T47D (cell line): Measurements from ENCODE around the gene ZSCAN25.

Source experiments
- DNase-seq, 2 experiments: peaks; one replicate each; pipeline versions ENCODE4 v3.0.0 to v3.0.0-alpha.2; 2011 to 2012; ENCODE audit warnings: low read depth in 1 of 2, low spot score in 1 of 2
- JUND ChIP-seq: IDR thresholded peaks from 2 replicates; pipeline ENCODE4 v1.6.1; 2012; ENCODE audit warnings: low read depth
- in situ Hi-C: cut with HindIII; loops from 2 replicates; pipeline ENCODE4 v1.10.0; 2016; ENCODE audit warnings: low sequenced_read_pairs, low pct_unique_long_range_greater_than_20kb

ZSCAN25 gene

DNA sequence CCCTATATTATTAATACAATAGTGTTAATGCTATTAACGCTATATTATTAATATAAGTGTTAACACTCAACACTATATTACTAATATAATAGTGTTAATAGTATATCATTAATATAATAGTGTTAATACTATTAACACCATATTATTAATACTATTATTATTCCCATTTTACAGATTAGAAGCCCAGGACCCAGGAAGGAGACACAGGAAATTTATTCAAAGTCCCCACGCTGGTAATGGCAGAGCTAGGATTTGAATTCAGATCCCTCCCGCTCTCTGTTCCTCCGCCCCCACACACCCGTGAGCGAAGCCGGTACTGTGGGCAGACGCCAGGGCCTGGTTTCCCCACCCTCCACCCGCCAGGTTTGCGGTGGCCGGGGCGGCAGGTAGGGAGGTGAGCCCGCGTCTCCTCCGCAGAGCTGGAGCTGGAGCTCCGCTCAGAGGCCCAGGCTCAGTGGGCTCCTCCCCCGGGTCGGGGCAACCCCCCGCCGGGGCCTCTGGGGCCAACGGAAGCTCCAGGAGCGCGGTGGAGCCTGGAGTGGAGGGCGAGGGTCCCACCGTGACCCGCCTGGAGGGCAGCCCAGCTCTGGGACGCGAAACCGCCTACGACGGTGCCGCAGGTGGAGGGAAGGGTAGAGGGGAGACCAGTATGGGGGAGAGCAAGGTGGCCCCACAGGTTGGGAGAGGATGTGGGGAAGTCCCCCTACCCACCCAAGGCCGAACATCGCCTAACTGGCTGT lies 18.8 kb upstream of the ZSCAN25 start, which contains the start of gene TMEM225B:
TSS of gene TMEM225B (plus strand) at position 506 of the 740 bp plus-strand sequence. CDS start 6,122 bp downstream, outside the sequence.
- in situ Hi-C loops = no loop called here
- no peak for TF ChIP-seq JUND
- DNase-seq = no peak

DNA sequence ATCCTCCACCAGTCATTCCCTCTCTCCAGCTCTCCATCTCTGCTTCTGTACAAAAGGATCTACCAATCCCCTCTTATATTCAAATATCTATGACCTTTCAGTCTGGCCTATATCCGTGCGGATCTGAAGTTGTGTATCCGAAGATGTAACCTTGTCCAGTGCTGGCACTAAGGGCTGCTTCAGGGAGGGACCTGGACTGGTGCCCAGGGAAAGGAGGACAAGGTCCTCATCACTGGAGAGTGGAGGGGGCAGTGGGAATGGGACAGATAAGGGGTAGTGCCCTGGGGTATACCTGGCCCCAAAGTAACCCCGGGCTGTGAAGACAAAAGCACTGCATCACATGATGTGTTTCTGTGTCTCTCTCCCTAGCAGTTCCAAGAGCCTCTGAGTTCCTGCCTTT lies 16.9 kb upstream of the ZSCAN25 start:
- no peak for TF ChIP-seq JUND
- in situ Hi-C loops = no loop called here
- DNase-seq = no peak

DNA sequence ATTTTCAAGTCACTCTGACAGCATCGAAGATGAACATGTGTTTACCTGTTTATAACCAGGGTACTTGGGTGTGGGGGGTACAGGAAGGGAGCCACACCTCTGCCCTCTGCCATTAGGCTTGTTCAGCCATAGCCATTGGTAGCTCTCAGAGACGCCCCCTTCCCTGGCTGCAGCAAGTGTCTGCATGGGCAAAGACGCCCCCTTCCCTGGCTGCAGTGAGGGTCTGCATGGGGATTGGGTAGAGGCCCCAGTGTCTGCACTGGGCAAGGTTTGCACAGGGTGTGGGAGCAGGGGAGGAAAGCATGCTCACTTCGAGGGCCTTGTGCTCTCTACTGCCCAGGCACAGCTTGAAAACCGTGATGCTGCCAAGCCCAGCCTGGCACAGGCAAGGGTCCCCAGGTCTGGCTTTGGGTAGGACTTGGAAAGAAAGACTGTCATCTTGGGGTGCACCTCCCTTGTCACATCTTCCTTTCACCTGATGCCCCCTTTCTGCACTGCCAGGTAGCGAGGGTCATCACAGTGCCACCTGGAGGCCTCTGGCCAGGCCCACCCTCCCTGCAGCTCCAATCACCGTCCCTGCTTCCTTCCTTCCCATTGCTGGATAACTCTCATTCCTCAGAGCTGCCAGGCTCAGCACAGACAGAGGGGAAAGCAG lies 15.0 kb upstream of the ZSCAN25 start:
- in situ Hi-C loops = no loop called here
- DNase-seq = no peak
- TF ChIP-seq JUND = no peak

DNA sequence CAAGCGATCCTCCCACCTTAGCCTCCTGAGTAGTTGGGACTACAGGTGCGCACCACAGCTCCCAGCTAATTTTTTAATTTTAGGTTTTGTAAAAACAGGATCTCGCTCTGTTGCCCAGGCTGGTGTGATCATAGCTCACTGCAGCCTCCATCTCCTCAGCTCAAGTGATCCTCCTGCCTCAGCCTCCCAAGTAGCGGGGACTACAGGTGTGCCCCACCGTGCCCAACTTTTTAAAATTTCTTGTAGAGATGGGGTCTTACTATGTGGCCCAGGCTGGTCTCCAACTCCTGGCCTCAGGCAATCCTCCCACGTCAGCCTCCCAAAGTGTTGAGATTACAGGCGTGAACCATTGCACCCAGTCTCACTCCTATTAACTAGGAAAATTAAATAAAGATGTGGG lies 11.2 kb upstream of the ZSCAN25 start:
- TF ChIP-seq JUND = no peak
- no peak for DNase-seq
- in situ Hi-C loops = no loop called here

DNA sequence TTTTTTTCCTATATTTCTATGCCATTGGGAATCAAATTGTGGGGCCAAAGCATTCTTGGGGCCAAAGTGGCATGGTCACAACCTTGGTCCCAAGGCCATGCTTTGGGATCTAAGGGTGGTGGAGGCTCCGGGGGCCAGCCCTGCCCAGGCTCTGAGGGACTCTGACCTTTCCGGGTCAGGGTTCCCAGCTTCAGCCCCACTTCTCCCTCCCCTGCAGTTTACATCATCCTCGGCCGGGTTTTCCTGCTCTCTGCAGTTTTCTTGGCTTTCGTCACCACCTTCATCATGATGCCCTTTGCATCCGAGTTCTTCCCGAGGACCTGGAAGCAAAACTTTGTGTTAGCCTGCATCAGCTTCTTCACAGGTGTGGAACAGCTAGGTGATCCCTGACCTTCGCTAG lies 10.2 kb upstream of the ZSCAN25 start:
- no peak for DNase-seq
- TF ChIP-seq JUND = no peak
- in situ Hi-C loops = no loop called here

DNA sequence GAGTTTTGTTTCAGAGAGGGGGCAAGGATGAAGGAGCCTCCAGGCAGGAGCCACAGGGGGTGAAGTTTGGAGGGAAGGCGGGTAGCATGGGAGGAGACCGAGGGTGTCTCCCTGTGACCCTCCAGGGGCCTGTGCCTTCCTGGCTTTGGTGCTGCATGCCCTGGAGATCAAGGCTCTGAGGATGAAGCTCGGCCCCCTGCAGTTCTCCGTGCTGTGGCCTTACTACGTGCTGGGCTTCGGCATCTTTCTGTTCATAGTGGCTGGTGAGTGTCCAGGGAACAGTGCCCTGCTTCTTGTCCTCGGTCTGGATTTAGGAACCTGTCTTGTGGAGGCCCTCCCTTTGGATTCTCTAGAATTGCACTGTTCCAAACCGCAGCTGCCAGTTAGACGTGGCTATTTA lies 9.2 kb upstream of the ZSCAN25 start:
- no peak for TF ChIP-seq JUND
- in situ Hi-C loops = no loop called here
- DNase-seq = no peak

DNA sequence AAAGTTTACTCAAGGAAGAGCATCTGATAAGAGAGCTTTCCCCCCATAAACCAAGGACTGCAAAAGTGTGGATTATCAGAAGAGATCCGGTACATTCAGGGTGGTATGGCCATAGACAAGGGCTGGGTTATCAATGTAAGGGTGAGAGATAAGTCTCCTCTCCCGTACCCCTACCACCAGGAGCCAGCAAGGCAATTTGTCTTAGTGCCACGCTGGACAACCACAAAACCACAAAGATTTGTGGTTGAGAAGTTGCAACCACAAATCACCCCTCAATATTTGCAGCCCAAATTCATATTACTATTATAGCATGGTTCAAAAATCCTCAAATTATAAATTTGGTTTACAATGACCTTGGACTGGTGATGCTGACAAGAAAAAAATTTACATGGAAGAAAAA lies 2.3 kb upstream of the ZSCAN25 start:
- TF ChIP-seq JUND = no peak
- no peak for DNase-seq
- in situ Hi-C loops = no loop called here

DNA sequence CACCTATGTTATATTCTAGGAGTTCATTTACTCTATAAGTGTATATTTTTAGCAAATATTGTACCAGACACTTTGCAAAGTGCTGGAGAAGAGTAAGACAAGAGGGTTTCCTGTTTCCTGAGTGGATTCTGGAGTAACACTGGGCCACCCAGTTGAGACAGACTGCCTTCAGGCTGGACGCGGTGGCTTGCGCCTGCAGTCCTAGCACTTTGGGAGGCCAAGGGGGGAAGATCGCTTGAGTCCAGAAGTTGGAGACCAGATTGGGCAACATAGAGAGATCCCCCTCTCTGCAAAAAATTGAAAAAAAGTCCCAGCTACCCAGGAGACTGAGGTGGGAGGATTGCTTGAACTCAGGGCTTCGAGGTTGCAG lies 772 bp upstream of the ZSCAN25 start:
- in situ Hi-C loops = no loop called here
- DNase-seq = no peak
- TF ChIP-seq JUND = no peak

DNA sequence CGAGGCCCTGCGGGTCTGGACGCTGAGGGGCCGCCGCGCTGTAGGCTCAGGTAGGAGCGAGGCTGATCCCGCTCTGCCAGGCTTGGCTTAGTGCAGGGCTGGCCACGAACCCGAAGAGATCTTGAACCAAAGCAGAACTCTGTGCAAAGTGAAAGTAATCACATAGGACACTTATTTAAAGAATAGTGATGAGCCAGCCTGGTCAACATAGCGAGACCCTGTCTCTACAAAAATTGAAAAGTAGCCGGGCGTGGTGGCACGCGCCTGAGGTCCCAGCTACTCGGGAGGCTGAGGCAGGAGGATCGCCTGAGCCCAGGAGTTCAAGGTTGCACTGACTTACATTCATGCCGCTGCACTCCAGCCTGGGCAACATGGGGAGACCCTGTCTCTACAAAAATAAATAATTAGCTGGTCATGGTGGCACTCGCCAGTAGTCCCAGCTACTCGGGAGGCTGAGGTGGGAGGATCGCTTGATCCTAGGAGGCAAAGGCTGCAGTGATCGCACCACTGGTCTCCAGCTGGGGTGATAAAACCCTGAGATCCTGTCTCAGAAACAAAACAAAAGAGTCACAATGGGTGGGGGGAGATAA lies 541 bp downstream of the ZSCAN25 start:
- in situ Hi-C loops = no loop called here

DNA sequence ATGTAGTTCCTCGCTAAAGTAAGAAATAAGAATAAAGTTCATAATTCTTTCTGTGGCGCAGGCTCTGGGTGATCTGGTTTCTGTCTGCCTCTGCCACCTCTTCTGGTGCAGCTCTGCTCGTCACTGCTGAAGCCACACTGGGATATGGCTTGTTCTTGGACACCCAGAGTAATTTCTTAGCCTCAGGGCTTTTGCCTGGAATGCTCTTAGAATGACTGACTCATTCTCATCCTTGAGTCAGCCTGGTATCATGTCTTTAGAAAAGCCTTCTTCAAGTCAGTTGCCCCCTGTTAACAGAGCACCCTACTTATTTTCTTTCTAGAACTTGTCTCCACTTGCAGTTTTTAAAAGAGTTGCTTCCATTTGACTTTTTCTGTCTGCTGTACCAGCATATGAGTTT lies 2.0 kb downstream of the ZSCAN25 start:
- no peak for DNase-seq
- no peak for TF ChIP-seq JUND
- in situ Hi-C loops = no loop called here

More for the DNA sequence above, 541 bp downstream of the ZSCAN25 start:
- TF ChIP-seq JUND = no peak
- no peak for DNase-seq

DNA sequence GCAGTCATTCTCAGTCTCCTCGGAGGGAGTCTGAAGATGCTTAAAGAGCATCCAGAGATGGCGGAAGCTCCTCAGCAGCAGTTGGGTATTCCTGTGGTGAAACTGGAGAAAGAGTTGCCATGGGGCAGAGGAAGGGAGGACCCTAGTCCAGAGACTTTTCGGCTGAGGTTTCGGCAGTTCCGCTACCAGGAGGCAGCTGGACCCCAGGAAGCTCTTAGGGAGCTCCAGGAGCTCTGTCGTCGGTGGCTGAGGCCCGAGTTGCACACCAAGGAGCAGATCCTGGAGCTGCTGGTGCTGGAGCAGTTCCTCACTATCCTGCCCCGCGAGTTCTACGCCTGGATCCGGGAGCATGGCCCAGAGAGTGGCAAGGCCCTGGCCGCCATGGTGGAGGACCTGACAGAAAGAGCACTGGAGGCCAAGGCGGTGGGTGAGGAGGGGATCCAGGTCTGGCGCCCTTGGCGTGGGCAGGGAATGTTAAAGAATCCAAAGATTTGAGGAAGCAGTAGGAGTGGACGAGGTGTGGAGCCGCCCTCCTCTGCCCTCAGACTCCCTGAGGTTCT lies 2.9 kb downstream of the ZSCAN25 start:
- no peak for TF ChIP-seq JUND

DNA sequence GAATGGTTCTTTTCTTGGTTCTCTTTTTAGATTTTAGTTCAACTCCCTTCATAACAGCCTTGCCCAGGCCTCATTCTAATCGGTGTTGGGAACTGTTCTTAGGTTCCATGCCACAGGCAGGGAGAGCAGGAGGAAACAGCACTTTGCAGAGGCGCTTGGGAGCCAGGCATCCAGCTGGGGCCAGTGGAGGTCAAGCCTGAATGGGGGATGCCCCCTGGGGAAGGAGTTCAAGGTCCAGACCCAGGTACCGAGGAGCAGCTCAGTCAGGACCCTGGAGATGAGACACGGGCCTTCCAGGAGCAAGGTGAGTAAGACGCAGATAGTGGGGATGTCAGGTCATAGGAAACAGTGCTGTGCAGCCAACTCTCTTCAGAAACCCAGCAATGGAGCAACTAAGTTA lies 4.5 kb downstream of the ZSCAN25 start:
- in situ Hi-C loops = no loop called here

More for the DNA sequence above, 2.9 kb downstream of the ZSCAN25 start:
- in situ Hi-C loops = no loop called here
- no peak for DNase-seq

DNA sequence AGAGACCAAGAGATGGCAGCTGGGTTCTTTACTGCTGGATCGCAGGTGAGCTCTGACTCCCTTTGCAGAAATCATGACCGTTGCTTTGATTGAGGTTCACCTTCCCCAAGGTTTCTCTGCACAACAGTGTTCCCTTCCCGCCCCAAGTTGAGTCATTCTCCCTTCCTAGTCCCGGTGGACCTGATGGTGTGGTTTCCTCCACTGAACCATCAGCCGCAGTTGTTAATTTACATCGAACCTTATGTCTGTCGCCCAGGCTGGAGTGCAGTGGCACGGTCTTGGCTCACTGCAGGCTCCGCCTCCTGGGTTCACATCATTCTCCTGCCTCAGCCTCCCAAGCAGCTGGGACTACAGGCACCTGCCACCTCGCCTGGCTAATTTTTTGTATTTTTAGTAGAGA lies 5.8 kb downstream of the ZSCAN25 start:
- no peak for DNase-seq
- TF ChIP-seq JUND = no peak
- in situ Hi-C loops = no loop called here

More for the DNA sequence above, 4.5 kb downstream of the ZSCAN25 start:
- no peak for DNase-seq
- TF ChIP-seq JUND = no peak
